ENCODE data around the gene SHC4.

- TF ChIP-seq CTCF (IDR thresholded peaks at IDR 0.05): no peak
- TF ChIP-seq EP300 (IDR thresholded peaks at IDR 0.05): no peak
Observed at GRCh38 chr15:48782911-48783310, 180.8 kb downstream of the SHC4 start.
